Activated CD8-positive, alpha-beta T cell treated with anti-CD3 and anti-CD28 coated beads for 36 hours (primary cell): Measurements from ENCODE around the gene KANK2. TPM values are rescaled to one million over a fixed set of nuclear protein-coding genes. Genes with fewer than 3 reads are reported as not detected.
"Not testable (repeated sequence)": the region's sequence is repeated elsewhere in the genome, so short reads cannot be mapped to it uniquely, and the experiment has no call there.

Experiments used
- ATAC-seq: fragments of 200-7000 bp; cut with Tn5 transposase; one replicate; pipeline ENCODE4 v1.10.0; 2021; ENCODE audit warnings: mild to moderate bottlenecking, moderate library complexity
- CTCF ChIA-PET: fragments of 350-600 bp; sonication (Branson Sonifier 250); formaldehyde crosslinking; loops from one replicate; lab custom pipeline; 2021; ENCODE audit warnings: antibody characterized with exemption; lab: Charles Lee
- POLR2A ChIA-PET: fragments of 350-600 bp; sonication (Branson Sonifier 250); formaldehyde crosslinking; loops from one replicate; lab custom pipeline; 2021; ENCODE audit warnings: antibody characterized with exemption; lab: Charles Lee
- DNase-seq: peaks from one replicate; pipeline ENCODE4 v3.0.0-alpha.2; 2020
- H3K27ac Mint-ChIP-seq: one replicate; pipeline ENCODE4 v1.8.0; 2021; ENCODE audit warnings: mild to moderate bottlenecking, mixed read lengths
- H3K27me3 Mint-ChIP-seq: one replicate; pipeline ENCODE4 v1.8.0; 2021; ENCODE audit warnings: mixed read lengths
- H3K36me3 Mint-ChIP-seq: one replicate; pipeline ENCODE4 v1.8.0; 2021; ENCODE audit warnings: low read depth, mixed read lengths
- H3K4me1 Mint-ChIP-seq: one replicate; pipeline ENCODE4 v1.8.0; 2021; ENCODE audit warnings: low read depth, mixed read lengths
- H3K4me3 Mint-ChIP-seq: one replicate; pipeline ENCODE4 v1.8.0; 2021; ENCODE audit warnings: mild to moderate bottlenecking, moderate library complexity, mixed read lengths
- H3K9me3 Mint-ChIP-seq: one replicate; pipeline ENCODE4 v1.8.0; 2021; ENCODE audit warnings: mixed read lengths
- CTCF ChIP-seq: fragments of 200-600 bp; IDR thresholded peaks from one replicate; pipeline ENCODE4 v1.8.0; 2022; ENCODE audit warnings: antibody characterized with exemption, mild to moderate bottlenecking
- intact Hi-C: fragments of 100-400 bp; cut with micrococcal nuclease; formaldehyde crosslinking; loops from one replicate; pipeline ENCODE4 v1.10.0; 2022
- total RNA-seq, 2 experiments: library from RNA; stranded (reverse); gene quantifications; one replicate each; pipeline ENCODE4 v1.2.3, GENCODE V29; 2021

KANK2 gene
- total RNA-seq, 2 experiments from 2014 or later, result 1.9 to 2.0 TPM

- CTCF ChIA-PET, result no interaction called here
- H3K4me3 Mint-ChIP-seq, result no peak overlapping the region
- no peaks in the 10 kb centered on the region for H3K36me3 Mint-ChIP-seq
- POLR2A ChIA-PET, result interaction anchor here (0.9 to 1.2 kb wide), 2 partner anchors 9 to 15 kb away, joined by 3 read pairs; no protein-coding TSS in a partner anchor
- no peak overlapping the region for H3K27ac Mint-ChIP-seq
- H3K4me1 Mint-ChIP-seq, result peaks cover 11% of the 10 kb centered on the region
- intact Hi-C loops, result no loop called here
- H3K9me3 Mint-ChIP-seq, result no peaks in the 10 kb centered on the region
- TF ChIP-seq CTCF, result no peak
- no peak for DNase-seq
- ATAC-seq, result no peak
- no peaks in the 10 kb centered on the region for H3K27me3 Mint-ChIP-seq
Observed at GRCh38 chr19:11182994-11183393, 14.4 kb downstream of the KANK2 start.

- Mint-ChIP-seq H3K36me3 (no peaks in the 10 kb centered on the region), H3K4me1 (peaks cover 11% of the 10 kb centered on the region), H3K27me3 (peaks cover 2% of the 10 kb centered on the region), H3K9me3 (no peaks in the 10 kb centered on the region), H3K27ac (no peak overlapping the region), H3K4me3 (no peak overlapping the region)
- CTCF ChIA-PET, result no interaction called here
- POLR2A ChIA-PET, result no interaction called here
- no peak for ATAC-seq
- intact Hi-C loops, result no loop called here
- no peak for DNase-seq
- no peak for TF ChIP-seq CTCF
Observed at GRCh38 chr19:11181488-11181887, 15.9 kb downstream of the KANK2 start.

- H3K27me3 Mint-ChIP-seq, CTCF ChIA-PET, intact Hi-C loops, H3K36me3 Mint-ChIP-seq, POLR2A ChIA-PET, H3K4me3 Mint-ChIP-seq, DNase-seq, H3K27ac Mint-ChIP-seq, ATAC-seq, H3K9me3 Mint-ChIP-seq: not testable (repeated sequence)
- peaks cover 11% of the 10 kb centered on the region for H3K4me1 Mint-ChIP-seq
Observed at GRCh38 chr19:11180975-11181374, 16.4 kb downstream of the KANK2 start.

- no peak for ATAC-seq
- H3K27me3 Mint-ChIP-seq, result peaks cover 2% of the 10 kb centered on the region
Observed at GRCh38 chr19:11180346-11180745, 17.0 kb downstream of the KANK2 start.

GRCh38 chr19:11179716-11180297 is 17.5 kb downstream of the KANK2 start:
- Mint-ChIP-seq H3K4me3 (no peak overlapping the region), H3K27ac (no peak overlapping the region), H3K36me3 (no peaks in the 10 kb centered on the region), H3K9me3 (no peaks in the 10 kb centered on the region), H3K27me3 (peaks cover 2% of the 10 kb centered on the region), H3K4me1 (peaks cover 11% of the 10 kb centered on the region)
- POLR2A ChIA-PET, result interaction anchor here (1.1 kb wide), 1 partner anchor 19 kb away, joined by 3 read pairs; no protein-coding TSS in a partner anchor
- intact Hi-C loops, result no loop called here
- DNase-seq (peak; percentile 34), ATAC-seq (peak; percentile 30)
- TF ChIP-seq CTCF, result no peak
- CTCF ChIA-PET, result no interaction called here

More at GRCh38 chr19:11180346-11180745, 17.0 kb downstream of the KANK2 start:
- H3K4me3 Mint-ChIP-seq, result no peak overlapping the region
- intact Hi-C loops, result no loop called here
- H3K27ac Mint-ChIP-seq, result no peak overlapping the region
- H3K36me3 Mint-ChIP-seq, result no peaks in the 10 kb centered on the region
- POLR2A ChIA-PET, result interaction anchor here (1.1 kb wide), 1 partner anchor 18 kb away, joined by 3 read pairs; no protein-coding TSS in a partner anchor
- peaks cover 11% of the 10 kb centered on the region for H3K4me1 Mint-ChIP-seq
- H3K9me3 Mint-ChIP-seq, result no peaks in the 10 kb centered on the region
- DNase-seq, result no peak
- no peak for TF ChIP-seq CTCF
- CTCF ChIA-PET, result no interaction called here

GRCh38 chr19:11179145-11179465 is 18.2 kb downstream of the KANK2 start:
- POLR2A ChIA-PET, result interaction anchor here (1.1 kb wide), 1 partner anchor 20 kb away, joined by 3 read pairs; no protein-coding TSS in a partner anchor
- peaks cover 11% of the 10 kb centered on the region for H3K4me1 Mint-ChIP-seq
- ATAC-seq, H3K27me3 Mint-ChIP-seq, H3K4me3 Mint-ChIP-seq, CTCF ChIA-PET, intact Hi-C loops, H3K36me3 Mint-ChIP-seq, H3K9me3 Mint-ChIP-seq, DNase-seq, H3K27ac Mint-ChIP-seq: not testable (repeated sequence)
